GM12878 (cell line): ENCODE results near the gene DYNLT2B. TPM values are rescaled to one million over a fixed set of nuclear protein-coding genes. Genes with fewer than 3 reads are reported as not detected.

Source experiments
- ATAC-seq: fragments of 200-7000 bp; cut with Tn5 transposase; 3 replicates; pipeline ENCODE4 v1.9.1; 2020; ENCODE audit warnings: mild to moderate bottlenecking, moderate library complexity
- BruUV-seq: library from RNA; stranded (reverse); fragments of 400-500 nt; replicated peaks from 2 replicates; lab custom pipeline; 2021; lab: Mats Ljungman, UMichigan
- CTCF ChIA-PET: fragments of 300-600 bp; sonication (Branson Sonifier 250); formaldehyde crosslinking; extraction: SDS; loops from one replicate; lab custom pipeline; 2021; ENCODE audit warnings: inconsistent platforms; lab: Yijun Ruan, JAX
- POLR2A ChIA-PET: fragments of 350-600 bp; formaldehyde crosslinking; extraction: SDS; loops from one replicate; lab custom pipeline; 2021; ENCODE audit warnings: inconsistent platforms; lab: Charles Lee
- RAD21 ChIA-PET: fragments of 300-600 bp; sonication (Branson Sonifier 250); formaldehyde crosslinking; loops from one replicate; lab custom pipeline; 2023; ENCODE audit warnings: antibody characterized with exemption; ENCODE audit not compliant: unreplicated experiment; lab: Charles Lee
- SMC1A ChIA-PET: fragments of 300-600 bp; sonication (Branson Sonifier 250); formaldehyde crosslinking; loops from one replicate; lab custom pipeline; 2023; ENCODE audit not compliant: unreplicated experiment, uncharacterized antibody; lab: Charles Lee
- DNase-seq: peaks from one replicate; pipeline ENCODE4 v3.0.0-alpha.2; 2011; ENCODE audit warnings: low read depth, low spot score
- FAIRE-seq: peaks from 3 replicates; lab custom pipeline; 2011; peaks lifted over from hg19 to GRCh38; lab: Jason Lieb, UNC
- H2AFZ ChIP-seq: 2 replicates; pipeline ENCODE4 v1.6.0; 2011; ENCODE audit warnings: low read depth, low read length, control low read depth; ENCODE audit not compliant: control insufficient read depth
- H3K27ac ChIP-seq: 2 replicates; pipeline ENCODE4 v1.5.1; 2011; ENCODE audit warnings: control low read depth; ENCODE audit not compliant: control insufficient read depth, insufficient read depth
- H3K27me3 ChIP-seq, 2 experiments: replicated peaks in 1 of 2; 2 replicates each; pipeline versions ENCODE4 v1.6.0 to v1.6.1; 2011; ENCODE audit warnings: low read length in 1 of 2; ENCODE audit not compliant: control insufficient read depth in 2 of 2, insufficient read depth in 2 of 2
- H3K36me3 ChIP-seq, 2 experiments: 2 replicates each; pipeline ENCODE4 v1.5.1; 2011; ENCODE audit warnings: low read length in 1 of 2; ENCODE audit not compliant: control insufficient read depth in 2 of 2, insufficient read depth in 2 of 2
- H3K4me1 ChIP-seq: 2 replicates; pipeline ENCODE4 v1.6.1; 2011; ENCODE audit warnings: mild to moderate bottlenecking, low read length, moderate library complexity, mixed read lengths; ENCODE audit not compliant: control insufficient read depth, insufficient read depth
- H3K4me2 ChIP-seq: 2 replicates; pipeline ENCODE4 v1.6.0; 2011; ENCODE audit warnings: control low read depth; ENCODE audit not compliant: control insufficient read depth, insufficient read depth
- H3K4me3 ChIP-seq: fragments of 200-600 bp; sonication (generic); 2 replicates; pipeline ENCODE4 v1.5.1; 2016
- H3K79me2 ChIP-seq: 2 replicates; pipeline ENCODE4 v1.6.0; 2011; ENCODE audit warnings: low read length; ENCODE audit not compliant: control insufficient read depth, insufficient read depth
- H3K9ac ChIP-seq: 2 replicates; pipeline ENCODE4 v1.8.0; 2011; ENCODE audit warnings: low read length, control low read depth, mixed read lengths; ENCODE audit not compliant: control insufficient read depth, insufficient read depth
- H3K9me3 ChIP-seq: replicated peaks from 3 replicates; pipeline ENCODE4 v1.5.1; 2011; ENCODE audit warnings: mild to moderate bottlenecking, low read length; ENCODE audit not compliant: control insufficient read depth, insufficient read depth
- H4K20me1 ChIP-seq: 2 replicates; pipeline ENCODE4 v1.6.0; 2011; ENCODE audit not compliant: control insufficient read depth, insufficient read depth
- BACH1 ChIP-seq: fragments of 450-650 bp; IDR thresholded peaks from 2 replicates; pipeline ENCODE4 v1.6.1; 2017; ENCODE audit warnings: mild to moderate bottlenecking, borderline replicate concordance
- BCLAF1 ChIP-seq: fragments of 450-650 bp; IDR thresholded peaks from 2 replicates; pipeline ENCODE4 v1.6.1; 2017; ENCODE audit warnings: antibody characterized with exemption, mild to moderate bottlenecking, moderate library complexity
- EZH2 ChIP-seq: IDR thresholded peaks from 2 replicates; pipeline ENCODE4 v1.6.1; 2012; ENCODE audit warnings: low read depth, mild to moderate bottlenecking, control low read depth, inconsistent platforms, low read length, borderline replicate concordance; ENCODE audit not compliant: control insufficient read depth
- FOXK2 ChIP-seq: fragments of 450-650 bp; IDR thresholded peaks from 2 replicates; pipeline ENCODE4 v1.6.1; 2017; ENCODE audit warnings: mild to moderate bottlenecking, moderate library complexity
- IKZF1 ChIP-seq: fragments of 450-650 bp; conservative IDR thresholded peaks from 2 replicates; pipeline ENCODE4 v1.6.1; 2017; ENCODE audit warnings: antibody characterized with exemption, mild to moderate bottlenecking
- IRF4 ChIP-seq: IDR thresholded peaks from 2 replicates; pipeline ENCODE4 v1.6.1; 2011; ENCODE audit warnings: low read depth, low read length
- MTA3 ChIP-seq: IDR thresholded peaks from 2 replicates; pipeline ENCODE4 v1.6.1; 2012; ENCODE audit warnings: low read length, inconsistent platforms, borderline replicate concordance
- MXI1 ChIP-seq: fragments of 150-350 bp; IDR thresholded peaks from 2 replicates; pipeline ENCODE4 v1.6.1; 2011; ENCODE audit warnings: low read depth, mild to moderate bottlenecking, inconsistent platforms, low read length, improper control_type of control experiment
- NFYB ChIP-seq: IDR thresholded peaks from 2 replicates; pipeline ENCODE4 v1.6.1; 2011; ENCODE audit warnings: low read depth, mild to moderate bottlenecking, low read length, improper control_type of control experiment, moderate library complexity; ENCODE audit not compliant: insufficient read depth
- RAD51 ChIP-seq: fragments of 450-650 bp; IDR thresholded peaks from 2 replicates; pipeline ENCODE4 v1.6.1; 2016; ENCODE audit warnings: moderate library complexity, mild to moderate bottlenecking, inconsistent platforms
- RELA ChIP-seq: fragments of 450-650 bp; IDR thresholded peaks from 2 replicates; pipeline ENCODE4 v1.8.0; 2014; ENCODE audit warnings: borderline replicate concordance; ENCODE audit not compliant: partially characterized antibody
- SMC3 ChIP-seq: IDR thresholded peaks from 2 replicates; pipeline ENCODE4 v1.6.1; 2011; ENCODE audit warnings: low read length, improper control_type of control experiment, borderline replicate concordance
- SREBF1 ChIP-seq: IDR thresholded peaks from 2 replicates; pipeline ENCODE4 v1.6.1; 2012; ENCODE audit warnings: mild to moderate bottlenecking, low read length
- SRF ChIP-seq, 2 experiments: IDR thresholded peaks; 2 replicates each; pipeline ENCODE4 v1.6.1; 2011; ENCODE audit warnings: low read depth in 2 of 2, low read length in 2 of 2, mild to moderate bottlenecking in 1 of 2, moderate library complexity in 1 of 2
- WRNIP1 ChIP-seq: IDR thresholded peaks from 2 replicates; pipeline ENCODE4 v1.6.1; 2011; ENCODE audit warnings: low read depth, low read length, improper control_type of control experiment, borderline replicate concordance
- ZNF592 ChIP-seq: fragments of 450-650 bp; IDR thresholded peaks from 2 replicates; pipeline ENCODE4 v1.6.1; 2017; ENCODE audit warnings: mild to moderate bottlenecking, moderate library complexity
- WGBS: methylation state at CpG from one replicate; pipeline ENCODE4 v1.1.6; 2016; ENCODE audit warnings: low lambda C conversion rate; ENCODE audit not compliant: insufficient replicate concordance, insufficient coverage; ENCODE audit errors: missing lambda C conversion rate; 5-methylcytosine and 5-hydroxymethylcytosine counted together
- in situ Hi-C: fragments of 300-500 bp; cut with MboI; formaldehyde crosslinking; loops from 9 replicates; pipeline ENCODE4 v1.14.3; 2018; ENCODE audit warnings: mixed read lengths
- intact Hi-C: fragments of 100-400 bp; cut with micrococcal nuclease; formaldehyde crosslinking; loops from one replicate; pipeline ENCODE4 v1.14.2; 2022; ENCODE audit not compliant: unreplicated experiment
- polyA plus RNA-seq, 11 experiments: library from polyadenylated mRNA; depleted of rRNA in 4 of 11; unstranded in 6 of 11; stranded (reverse) in 5 of 11; fragments of >200 nt; fragmentation: Nextera tagmentation in 4 of 11; fragmentation: Illumina TruSeq in 1 of 11; extraction: Ambion mirVana in 4 of 11; extraction: Trizol in 1 of 11; gene quantifications; 1 replicate in 1 of 11; 2 replicates in 10 of 11; pipeline versions ENCODE4 v1.2.1 to v1.2.3, GENCODE V29; 2011 to 2016; ENCODE audit warnings: inconsistent platforms in 2 of 11, missing spikeins in 2 of 11, low read depth in 1 of 11
- total RNA-seq, 4 experiments: library from RNA; depleted of rRNA in 3 of 4; stranded (reverse); fragments of >200 nt in 3 of 4; fragmentation: Illumina TruSeq in 1 of 4; extraction: Trizol in 1 of 4; gene quantifications; 2 replicates each; pipeline versions ENCODE4 v1.2.1 to v1.2.3, GENCODE V29; 2013 to 2021

Gene DYNLT2B
- total and polyA plus RNA-seq, 10 of the 15 experiments (the other 5 are each of a cell fraction or from before 2014, with no cell fraction given), result 8.6 to 89.7 (median 21.9) TPM

GRCh38 chr3:196241704-196242103 lies 76.3 kb downstream of the DYNLT2B start:
- Histone ChIP-seq H3K79me2 (no peaks in the 10 kb centered on the region), H3K9ac (no peak overlapping the region), H4K20me1 (no peaks in the 10 kb centered on the region), H3K27ac (no peak overlapping the region), H3K27me3 (no peaks in the 10 kb centered on the region), H2AFZ (no peak overlapping the region), H3K4me1 (peaks cover 3% of the 10 kb centered on the region; the same call in 1 of the 2 replicates), H3K4me3 (no peak overlapping the region), H3K9me3 (no peaks in the 10 kb centered on the region; the same call in 2 of the 3 replicates), H3K36me3 (peaks cover 2 to 19% of the 10 kb centered on the region in 2 experiments; a peak in 3 of 4 replicates), H3K4me2 (no peak overlapping the region)
- whole genome bisulfite sequencing, result 99% methylated on average over 8 of the region's 8 CpGs
- in situ Hi-C loops, result no loop called here
- ChIA-PET RAD21 (no interaction called here), CTCF (interaction anchor here (0.6 kb wide), 1 partner anchor 289 kb away, joined by 4 read pairs; no protein-coding TSS in a partner anchor), SMC1A (no interaction called here), POLR2A (interaction anchor here (0.5 kb wide), 1 partner anchor 173 kb away, joined by 3 read pairs; no protein-coding TSS in a partner anchor)
- DNase-seq (no peak), ATAC-seq (no peak), FAIRE-seq (no peak)
- BruUV-seq, result no TSS peak
- intact Hi-C loops, result no loop called here
- no peak for TF ChIP-seq NFYB
- TF ChIP-seq BCLAF1, result no peak
- no peak for TF ChIP-seq RELA
- TF ChIP-seq FOXK2, result no peak
- TF ChIP-seq SMC3, result no peak
- TF ChIP-seq IKZF1, result no peak
- TF ChIP-seq SREBF1, result no peak
- no peak for TF ChIP-seq SRF (IDR thresholded peaks at IDR 0.05; ENCODE audit: low read depth in 2 of 2, low read length in 2 of 2)
- TF ChIP-seq BACH1, result no peak
- TF ChIP-seq IRF4, result no peak
- TF ChIP-seq RAD51, result no peak
- TF ChIP-seq MTA3, result no peak
- no peak for TF ChIP-seq ZNF592
- TF ChIP-seq MXI1, result no peak
- TF ChIP-seq EZH2, result no peak
- no peak for TF ChIP-seq WRNIP1
